Endothelial cell of umbilical vein (primary cell): ENCODE results near the gene SPPL3. TPM values are rescaled to one million over a fixed set of nuclear protein-coding genes. Genes with fewer than 3 reads are reported as not detected.

Experiments
- BruUV-seq: library from RNA; stranded (reverse); fragments of 400-500 nt; replicated peaks from 2 replicates; lab custom pipeline; 2021; lab: Mats Ljungman, UMichigan
- CTCF ChIA-PET: fragments of 300-600, 350-600 bp; sonication (Branson Sonifier 250); formaldehyde crosslinking; loops from one replicate; lab custom pipeline; 2021; ENCODE audit warnings: antibody characterized with exemption, inconsistent platforms; lab: Charles Lee
- POLR2A ChIA-PET: fragments of 300-600, 350-600 bp; sonication (Branson Sonifier 250); formaldehyde crosslinking; loops from one replicate; lab custom pipeline; 2021; ENCODE audit warnings: antibody characterized with exemption, inconsistent platforms; lab: Charles Lee
- DNase-seq: peaks from one replicate; pipeline ENCODE4 v3.0.0-alpha.2; 2011; ENCODE audit warnings: low read depth, low spot score
- FAIRE-seq: peaks from 2 replicates; lab custom pipeline; 2011; peaks lifted over from hg19 to GRCh38; lab: Jason Lieb, UNC
- H2AFZ ChIP-seq: 2 replicates; pipeline ENCODE4 v1.6.0; 2012; ENCODE audit warnings: low read depth, low read length, control low read depth, inconsistent platforms
- H3K27ac ChIP-seq: 2 replicates; pipeline ENCODE4 v1.5.1; 2011; ENCODE audit warnings: low read depth, mild to moderate bottlenecking, control low read depth, low read length, moderate library complexity; ENCODE audit not compliant: insufficient read depth
- H3K27me3 ChIP-seq, 2 experiments: 2 replicates each; pipeline versions ENCODE4 v1.6.0 to v1.6.1; 2011; ENCODE audit warnings: low read length in 2 of 2, mixed read lengths in 1 of 2; ENCODE audit not compliant: control insufficient read depth in 2 of 2, insufficient read depth in 2 of 2
- H3K36me3 ChIP-seq, 2 experiments: 2 replicates in 1 of 2; 3 replicates in 1 of 2; pipeline ENCODE4 v1.5.1; 2011; ENCODE audit warnings: low read length in 2 of 2, mild to moderate bottlenecking in 1 of 2, moderate library complexity in 1 of 2; ENCODE audit not compliant: control insufficient read depth in 2 of 2, insufficient read depth in 2 of 2; ENCODE audit errors: extremely low read depth in 1 of 2
- H3K4me1 ChIP-seq: 3 replicates; pipeline ENCODE4 v1.5.1; 2011; ENCODE audit warnings: mild to moderate bottlenecking, low read length; ENCODE audit not compliant: control insufficient read depth, insufficient read depth; ENCODE audit errors: extremely low read depth
- H3K4me2 ChIP-seq: 2 replicates; pipeline ENCODE4 v1.6.1; 2011; ENCODE audit warnings: low read length, control low read depth, mixed read lengths; ENCODE audit not compliant: insufficient read depth
- H3K4me3 ChIP-seq, 3 experiments: fragments of 200-600 bp in 1 of 3; sonication (generic), shearing (Covaris generic) in 1 of 3; replicated peaks in 1 of 3; 2 replicates each; pipeline ENCODE4 v1.5.1; 2011 to 2016; ENCODE audit warnings: control low read depth in 3 of 3, low read length in 3 of 3, mild to moderate bottlenecking in 2 of 3, inconsistent platforms in 1 of 3, low read depth in 1 of 3, moderate library complexity in 1 of 3; ENCODE audit not compliant: insufficient read depth in 1 of 3
- H3K79me2 ChIP-seq: 2 replicates; pipeline ENCODE4 v1.6.0; 2012; ENCODE audit warnings: low read length, inconsistent platforms; ENCODE audit not compliant: control insufficient read depth, insufficient read depth
- H3K9ac ChIP-seq: replicated peaks from 2 replicates; pipeline ENCODE3; 2011; ENCODE audit warnings: low read length, control low read depth; ENCODE audit not compliant: insufficient read depth; ENCODE audit errors: extremely low read depth
- H3K9me1 ChIP-seq: replicated peaks from 3 replicates; pipeline ENCODE4 v1.6.0; 2011; ENCODE audit warnings: mild to moderate bottlenecking, low read length; ENCODE audit not compliant: control insufficient read depth, insufficient read depth; ENCODE audit errors: extremely low read depth
- H3K9me3 ChIP-seq: replicated peaks from 2 replicates; pipeline ENCODE4 v1.5.1; 2012; ENCODE audit warnings: low read length, inconsistent platforms; ENCODE audit not compliant: control insufficient read depth, insufficient read depth
- H4K20me1 ChIP-seq: replicated peaks from 2 replicates; pipeline ENCODE3; 2011; ENCODE audit warnings: mild to moderate bottlenecking, low read length; ENCODE audit not compliant: control insufficient read depth, insufficient read depth; ENCODE audit errors: extremely low read depth
- CTCF ChIP-seq, 2 donors: IDR thresholded peaks; 1 replicate in 1 of 2; 2 replicates in 1 of 2; pipeline ENCODE4 v1.5.1; 2011; ENCODE audit warnings: low read length in 2 of 2, mild to moderate bottlenecking in 2 of 2, moderate library complexity in 2 of 2, control low read depth in 1 of 2, inconsistent platforms in 1 of 2, low read depth in 1 of 2; ENCODE audit not compliant: insufficient read depth in 1 of 2; ENCODE audit errors: extremely low read depth in 1 of 2
- EZH2 ChIP-seq: IDR thresholded peaks from 2 replicates; pipeline ENCODE4 v1.6.1; 2012; ENCODE audit warnings: borderline replicate concordance, low read depth, mild to moderate bottlenecking, moderate library complexity, low read length, inconsistent platforms; ENCODE audit not compliant: severe bottlenecking
- FOS ChIP-seq: IDR thresholded peaks from 2 replicates; pipeline ENCODE4 v1.6.1; 2011; ENCODE audit warnings: mild to moderate bottlenecking, low read length, moderate library complexity, borderline replicate concordance; ENCODE audit not compliant: insufficient read depth
- GATA2 ChIP-seq: IDR thresholded peaks from 2 replicates; pipeline ENCODE4 v1.7.0; 2011; ENCODE audit warnings: low read depth, mild to moderate bottlenecking, moderate library complexity, mixed read lengths, low read length; ENCODE audit not compliant: insufficient read length, insufficient read depth
- JUN ChIP-seq: IDR thresholded peaks from 2 replicates; pipeline ENCODE4 v1.6.1; 2011; ENCODE audit warnings: borderline replicate concordance, low read depth; ENCODE audit not compliant: insufficient read length, insufficient read depth
- MAX ChIP-seq: IDR thresholded peaks from 2 replicates; pipeline ENCODE4 v1.6.1; 2011; ENCODE audit not compliant: insufficient read depth, insufficient read length
- MYC ChIP-seq: IDR thresholded peaks from one replicate; pipeline ENCODE4 v1.6.1; 2011; ENCODE audit warnings: mild to moderate bottlenecking, low read depth, low read length
- POLR2A ChIP-seq: IDR thresholded peaks from 2 replicates; pipeline ENCODE4 v1.6.1; 2012; ENCODE audit warnings: low read depth, mild to moderate bottlenecking, control low read depth, low read length
- POLR2AphosphoS5 ChIP-seq: IDR thresholded peaks from 2 replicates; pipeline ENCODE4 v1.6.1; 2012; ENCODE audit warnings: low read depth, mild to moderate bottlenecking, control low read depth, low read length, moderate library complexity; ENCODE audit not compliant: insufficient read depth
- dilution Hi-C: fragments of 300-500 bp; cut with MboI; formaldehyde crosslinking; loops from one replicate; pipeline ENCODE4 v1.15.0; 2019; ENCODE audit warnings: low sequenced_read_pairs; ENCODE audit not compliant: extremely low pct_ligation_motif_present
- intact Hi-C: fragments of 100-400 bp; cut with micrococcal nuclease; formaldehyde crosslinking; loops from one replicate; pipeline ENCODE4 v1.10.0; 2022
- polyA plus RNA-seq, 4 experiments: library from polyadenylated mRNA; depleted of rRNA in 3 of 4; stranded (reverse) in 3 of 4; unstranded in 1 of 4; fragments of >200 nt; gene quantifications; 2 replicates each; pipeline versions ENCODE4 v1.2.1 to v1.2.3, GENCODE V29; 2011 to 2012; ENCODE audit warnings: missing spikeins in 1 of 4
- total RNA-seq: library from RNA; stranded (reverse); gene quantifications from 2 replicates; pipeline ENCODE4 v1.2.3, GENCODE V29; 2021

Gene SPPL3
- total and polyA plus RNA-seq, 2 donors (not counting 3 experiments of a cell fraction or from before 2014, with no cell fraction given), result 30.6 to 53.0 TPM

- ChIA-PET CTCF (interaction anchor here (0.6 kb wide), 1 partner anchor 102 kb away, joined by 3 read pairs; no protein-coding TSS in a partner anchor), POLR2A (no interaction called here)
- H4K20me1 ChIP-seq, result no peaks in the 10 kb centered on the region
- no peak overlapping the region for H3K27ac ChIP-seq
- BruUV-seq, result no TSS peak
- no peak overlapping the region for H3K9ac ChIP-seq
- no peaks in the 10 kb centered on the region for H3K27me3 ChIP-seq
- H3K4me3 ChIP-seq, result no peak overlapping the region
- intact Hi-C loops (no loop called here), dilution Hi-C loops (no loop called here)
- TF ChIP-seq GATA2 (no peak), MYC (no peak), EZH2 (no peak), CTCF (IDR thresholded peaks at IDR 0.05; ENCODE audit: extremely low read depth in 1 of 2, insufficient read depth in 1 of 2, low read depth in 1 of 2, low read length in 2 of 2) (no peak), MAX (no peak), POLR2A (no peak), FOS (no peak), POLR2AphosphoS5 (no peak), JUN (no peak)
- H3K4me2 ChIP-seq, result no peak overlapping the region
- H3K4me1 ChIP-seq, result no peaks in the 10 kb centered on the region
- no peaks in the 10 kb centered on the region for H3K9me1 ChIP-seq
- H3K79me2 ChIP-seq, result no peaks in the 10 kb centered on the region
- DNase-seq (no peak), FAIRE-seq (no peak)
- H2AFZ ChIP-seq, result no peak overlapping the region
- no peaks in the 10 kb centered on the region for H3K36me3 ChIP-seq
- H3K9me3 ChIP-seq, result no peaks in the 10 kb centered on the region
These were observed 149.4 kb downstream of the SPPL3 start for GRCh38 chr12:120754792-120755191.
